Hypothalamus (tissue), 51 donors: ENCODE data around the gene ACVRL1.

Source experiments
- DNase-seq, 51 donors: peaks; one replicate each; lab custom pipeline; 2025; lab: John Stamatoyannopoulos, UW

Gene ACVRL1

DNA sequence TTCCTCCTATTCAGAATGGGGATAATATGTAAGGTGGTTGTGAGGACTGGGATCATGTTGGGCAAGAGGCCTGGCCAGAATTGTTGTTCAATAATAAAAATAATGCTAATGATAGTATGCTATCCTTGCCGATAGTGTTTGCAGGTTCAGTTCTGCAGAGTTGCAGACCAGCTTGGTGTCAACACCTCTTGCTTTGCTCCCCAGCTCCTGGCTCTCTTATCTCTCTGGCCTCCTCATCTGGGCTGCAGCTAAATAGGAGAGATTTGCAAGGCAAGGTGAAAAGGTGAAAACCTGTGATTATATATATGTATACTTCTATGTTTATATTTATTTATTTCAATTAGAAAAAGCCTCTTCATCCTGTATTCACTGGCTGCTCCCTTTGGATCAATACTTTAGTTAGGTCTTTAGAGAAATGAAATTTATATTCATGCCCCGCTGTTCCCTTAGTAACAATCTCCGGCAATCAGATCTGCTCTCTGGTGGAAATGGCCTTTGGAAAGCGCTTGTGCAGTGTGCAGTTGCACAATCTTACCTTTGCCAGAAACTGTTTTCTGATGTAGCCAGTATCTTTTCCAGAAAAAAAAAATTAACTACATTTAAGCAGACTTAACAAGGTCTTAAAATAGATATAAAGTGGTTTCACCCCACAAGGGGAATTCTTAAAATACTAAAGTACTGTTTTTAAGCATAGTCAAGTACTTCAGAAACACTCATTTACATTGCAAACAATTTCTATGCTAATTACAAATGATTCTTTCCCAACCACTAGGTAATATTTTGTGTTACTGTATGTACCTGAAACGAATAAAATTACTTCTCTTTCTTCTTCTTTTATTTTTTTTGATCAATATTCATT is 25.1 kb downstream of the ACVRL1 start:
- no peak for DNase-seq

DNA sequence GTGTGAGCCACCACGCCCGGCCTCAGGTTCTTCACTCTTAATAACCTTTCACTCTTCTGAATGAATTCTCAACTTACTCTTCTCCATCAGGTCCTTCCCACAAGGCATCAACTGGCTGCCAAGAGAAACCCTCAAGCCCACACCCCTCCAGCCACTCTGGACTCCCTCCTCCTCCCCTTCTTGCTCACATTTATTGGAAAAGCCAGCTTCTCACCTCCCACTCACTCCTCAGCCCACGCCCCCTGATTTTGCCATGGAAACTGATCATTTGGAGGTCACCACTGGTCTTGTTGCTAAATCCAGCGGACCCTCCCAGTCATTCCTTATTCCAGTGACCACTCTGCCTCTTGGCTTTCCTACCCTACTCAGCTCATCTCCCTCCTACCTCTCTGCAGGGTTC is 26.8 kb downstream of the ACVRL1 start:
- DNase-seq = no peak

DNA sequence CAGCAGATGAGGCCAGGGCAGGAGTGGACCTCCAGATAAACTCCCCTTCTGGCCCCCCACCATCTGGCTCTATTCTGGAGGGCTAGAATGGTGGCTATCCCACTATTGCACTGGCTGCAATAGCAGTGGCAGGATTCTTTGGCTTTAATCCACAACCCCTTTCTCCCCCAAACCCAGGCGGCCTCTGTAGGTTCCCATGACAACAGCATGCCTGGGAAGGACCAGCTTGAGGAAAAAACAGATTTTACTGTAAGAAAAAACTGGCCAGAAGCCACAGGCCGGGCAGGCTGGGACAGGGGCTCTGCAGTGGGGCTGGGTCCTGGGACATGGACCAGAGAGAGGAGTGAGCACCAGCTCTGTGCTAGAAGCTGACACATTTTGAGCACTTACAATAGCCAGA is 30.6 kb downstream of the ACVRL1 start:
- DNase-seq = peak in 2 of 51 donors; percentile 5 to 10

DNA sequence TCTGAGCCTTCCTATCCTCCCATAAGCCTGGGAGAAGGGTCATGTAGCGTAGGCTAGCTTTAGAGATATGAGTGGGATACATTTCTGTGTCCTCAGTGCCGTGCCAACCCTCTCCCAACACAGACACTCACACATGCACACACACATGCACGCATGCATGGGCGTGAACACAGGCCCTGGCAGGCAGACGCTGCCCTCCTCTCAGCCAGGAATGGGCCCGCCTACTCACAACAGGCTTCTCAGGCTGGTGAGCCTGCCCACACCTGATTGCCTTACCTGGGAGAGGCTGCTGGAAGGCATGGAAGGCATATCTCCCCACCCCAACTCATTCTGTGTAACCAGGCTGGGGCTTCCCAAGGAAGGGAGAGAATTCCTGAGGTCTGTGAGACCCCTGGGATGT is 31.4 kb downstream of the ACVRL1 start:
- DNase-seq = no peak

DNA sequence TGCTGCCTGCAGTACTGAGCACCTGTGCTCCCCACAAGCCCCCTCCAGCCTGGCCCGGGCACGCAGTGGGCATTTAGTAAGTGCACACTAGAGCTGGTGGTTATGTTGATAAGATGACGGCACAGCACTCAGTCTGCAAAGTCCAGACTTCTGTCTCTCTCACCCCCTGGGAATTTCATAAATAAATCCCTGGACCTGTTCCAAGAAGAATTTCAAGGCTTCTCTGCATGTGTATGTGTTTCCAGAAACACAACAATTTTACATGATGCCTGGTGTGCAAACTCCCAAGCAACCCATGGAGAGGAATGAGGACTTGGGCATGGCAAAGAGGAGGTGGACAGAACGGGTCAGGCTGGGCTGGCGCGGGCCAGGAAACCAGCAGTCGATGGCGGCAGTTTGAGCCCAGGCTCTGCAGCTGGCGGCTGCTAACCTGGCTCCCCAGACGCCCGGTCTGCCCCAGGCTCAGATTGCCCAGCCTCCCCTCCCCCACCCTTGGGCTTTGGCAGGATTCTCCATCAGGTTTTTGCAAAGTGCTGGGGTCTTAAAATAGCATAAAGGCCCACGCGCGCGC is 33.8 kb downstream of the ACVRL1 start:
- no peak for DNase-seq

DNA sequence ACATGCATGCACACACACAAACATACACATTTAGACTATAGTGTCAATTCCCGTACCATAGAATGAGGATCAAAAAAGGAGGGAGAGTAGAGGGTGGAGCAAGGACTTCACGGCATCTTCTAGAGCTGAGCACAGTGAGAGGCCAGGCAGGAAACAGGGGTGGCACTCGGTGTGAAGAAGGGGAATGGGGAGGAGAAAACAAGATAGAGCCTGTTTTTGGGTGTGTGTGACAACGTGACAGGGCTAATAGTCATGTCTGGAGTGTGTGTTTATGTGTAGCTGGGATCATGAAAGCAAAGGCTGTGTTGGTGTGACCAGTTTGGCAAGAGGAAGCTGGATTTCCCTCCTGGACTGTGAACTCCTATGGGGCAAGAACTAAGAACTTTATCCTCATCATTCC is 34.3 kb downstream of the ACVRL1 start:
- DNase-seq = no peak

DNA sequence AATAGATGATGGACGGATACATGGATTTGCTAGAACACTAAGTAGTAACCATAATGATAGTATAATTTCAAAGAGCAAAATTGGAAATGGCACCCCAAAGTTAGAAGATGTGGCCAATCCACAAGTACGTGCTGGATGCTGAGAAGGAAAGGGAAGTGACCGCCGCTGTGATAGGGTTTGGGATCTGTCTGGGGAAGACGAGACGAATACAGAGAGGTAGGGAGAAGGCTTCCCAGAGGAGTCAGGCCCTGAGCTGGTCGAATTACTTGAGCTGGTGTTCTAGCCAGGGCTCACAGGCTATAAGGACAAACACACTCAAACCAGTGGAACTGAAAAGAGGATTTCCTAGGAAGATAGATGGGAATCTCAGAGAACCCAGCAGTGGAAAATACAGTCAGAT is 34.8 kb downstream of the ACVRL1 start:
- no peak for DNase-seq

DNA sequence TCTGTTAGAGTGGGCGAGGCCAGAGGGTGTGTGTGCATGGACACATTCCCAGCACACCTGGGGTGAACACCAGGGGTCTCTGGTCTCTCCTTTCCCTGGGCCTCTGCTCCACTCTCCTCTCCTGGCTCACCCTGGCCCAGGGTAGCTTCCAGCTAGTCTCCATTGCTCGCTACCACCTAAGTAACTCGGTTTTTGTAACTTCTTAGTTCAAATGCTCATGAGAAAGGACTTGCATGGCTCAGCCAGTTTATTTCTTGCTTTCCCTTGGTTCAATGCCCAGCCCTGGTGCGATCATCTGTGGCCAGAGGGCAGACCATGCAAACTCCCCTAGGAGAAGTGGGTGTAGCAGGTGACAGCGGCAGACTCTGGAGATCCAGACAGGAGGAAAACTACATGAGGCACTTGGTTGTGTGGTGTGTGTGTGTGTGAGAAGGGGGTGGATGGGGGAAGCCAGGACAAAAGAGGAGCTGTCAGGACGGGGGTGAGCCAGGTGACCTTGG is 35.2 kb downstream of the ACVRL1 start:
- no peak for DNase-seq

DNA sequence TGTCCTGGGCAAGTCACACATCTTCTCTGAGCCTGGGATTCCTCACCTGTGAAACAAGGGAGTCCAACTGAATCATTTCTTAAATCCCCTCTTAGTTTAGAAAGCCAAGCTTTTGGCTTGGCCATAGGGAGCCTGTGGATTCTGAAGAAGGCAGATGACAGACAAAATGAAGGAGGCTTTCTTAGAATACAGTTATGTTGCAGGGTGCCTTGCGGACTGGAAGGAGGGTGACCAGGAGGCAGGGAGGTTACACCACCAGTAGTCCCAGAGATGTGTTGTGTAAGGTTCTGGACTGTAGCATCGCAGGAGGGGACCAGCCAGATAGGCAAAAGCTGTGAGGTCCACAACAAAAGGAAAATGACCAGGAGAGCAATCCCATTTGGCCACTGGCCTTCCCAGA is 36.0 kb downstream of the ACVRL1 start:
- no peak for DNase-seq

DNA sequence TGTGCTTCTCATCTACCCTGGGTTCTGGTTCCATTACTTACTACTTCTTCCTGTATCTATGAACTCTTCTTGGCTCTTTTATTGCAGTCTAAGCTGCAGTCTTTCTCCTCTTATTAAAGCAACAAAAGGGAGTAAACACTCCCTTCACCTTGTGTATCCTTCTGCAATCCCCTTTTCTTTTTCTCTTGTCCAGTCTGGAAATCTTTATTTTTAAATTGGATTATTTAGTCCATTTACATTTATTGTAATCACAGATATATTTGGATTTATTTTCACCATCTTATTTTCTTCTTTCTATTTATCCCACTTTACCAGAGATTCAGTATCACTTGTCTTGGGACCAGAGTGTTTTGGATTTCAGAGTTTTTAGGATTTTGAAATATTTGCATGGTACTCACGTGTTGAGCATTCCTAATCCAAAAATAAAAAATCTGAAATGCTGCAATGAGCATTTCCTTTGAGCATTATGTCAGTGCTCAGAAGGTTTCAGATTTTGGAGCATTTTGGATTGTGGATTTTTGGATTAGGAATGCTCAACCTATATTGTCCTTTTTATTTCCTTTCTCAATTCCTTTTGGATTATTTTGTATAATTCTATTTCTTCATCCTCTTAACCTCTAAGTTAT is 37.4 kb downstream of the ACVRL1 start:
- DNase-seq = no peak

DNA sequence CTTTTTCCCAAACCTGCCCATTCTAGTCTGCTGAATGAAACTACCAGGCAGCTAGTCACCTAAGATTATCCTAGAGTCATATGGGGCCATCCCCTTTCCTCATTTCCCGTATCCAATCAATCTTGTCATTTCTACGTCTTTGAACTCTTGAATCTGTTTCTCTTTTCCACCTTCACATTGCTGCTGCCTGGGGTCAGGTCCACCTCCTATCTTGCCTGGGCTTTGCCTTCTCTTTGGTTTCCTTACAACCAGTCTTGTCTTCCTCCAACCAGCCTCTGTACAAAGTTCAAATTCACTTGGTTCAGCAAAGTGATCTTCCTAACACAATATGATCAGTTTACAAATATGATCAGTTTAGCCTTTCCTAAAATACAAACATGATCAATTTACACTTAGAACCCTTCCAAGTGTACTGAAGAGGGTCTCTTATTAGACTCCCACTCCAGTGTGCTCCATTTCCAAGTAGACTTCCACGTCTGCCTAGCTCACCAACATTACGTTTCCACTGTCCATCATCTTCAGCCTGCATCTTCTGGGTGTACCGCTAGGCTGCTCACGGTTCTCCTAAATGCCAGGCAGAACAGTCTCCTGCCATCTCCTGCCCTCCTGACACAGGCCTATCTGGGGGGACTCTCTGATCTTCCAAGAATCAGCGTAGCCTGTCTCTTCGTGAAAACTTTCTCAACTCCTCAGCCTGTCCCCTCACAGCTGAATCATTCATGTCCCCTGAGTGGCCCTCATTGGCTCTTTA is 40.1 kb downstream of the ACVRL1 start:
- DNase-seq = no peak

DNA sequence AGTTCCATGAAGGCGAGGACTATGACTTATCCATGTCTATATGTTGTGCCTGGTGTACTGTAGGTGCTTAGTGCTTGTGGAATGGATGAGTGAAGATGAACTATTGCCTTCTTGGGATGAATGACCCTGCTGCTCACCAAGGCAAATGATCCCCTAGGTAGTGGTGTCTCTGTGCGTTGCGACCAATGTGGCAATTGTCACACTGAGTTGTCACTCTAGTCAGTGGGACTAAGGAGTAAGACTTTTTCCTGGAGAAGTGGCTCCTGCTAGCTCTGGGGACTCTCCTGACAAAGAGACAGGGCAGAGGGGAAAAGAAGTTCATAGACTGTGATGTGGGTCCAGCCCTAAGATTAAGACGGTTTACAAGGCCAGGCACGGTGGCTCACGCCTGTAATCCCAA is 40.8 kb downstream of the ACVRL1 start:
- DNase-seq = no peak

DNA sequence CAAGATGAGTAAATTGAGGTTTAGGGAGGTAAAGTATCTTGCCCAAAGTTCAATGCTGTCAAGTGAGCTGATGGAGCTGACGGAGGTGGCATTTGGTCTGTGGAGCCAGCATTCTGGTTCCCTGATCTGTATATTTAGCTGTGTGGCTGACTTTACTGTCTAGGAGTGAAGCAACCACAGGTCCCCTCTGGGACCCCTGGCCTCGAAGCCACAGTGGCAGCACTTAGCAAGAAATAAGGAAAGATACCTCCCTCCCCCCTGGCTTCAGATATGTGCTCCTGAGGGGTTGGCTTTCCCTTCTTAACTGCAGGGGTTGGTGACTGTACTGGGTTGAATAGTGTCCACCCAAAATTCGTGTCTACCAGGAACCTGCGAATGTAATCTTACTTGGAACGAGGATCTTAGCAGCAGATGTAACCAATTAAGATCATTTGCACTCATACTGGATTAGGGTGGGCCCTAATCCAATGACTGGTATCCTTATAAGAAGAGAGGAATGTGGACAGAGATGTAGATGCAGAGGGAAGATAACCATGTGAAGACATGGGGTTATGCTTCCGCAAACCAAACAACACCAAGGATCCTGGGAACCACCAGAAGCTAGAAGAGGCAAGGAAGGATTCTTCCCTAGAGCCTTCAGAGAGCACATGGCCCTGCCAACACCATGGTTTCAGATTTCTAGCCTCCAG is 42.2 kb downstream of the ACVRL1 start:
- no peak for DNase-seq

DNA sequence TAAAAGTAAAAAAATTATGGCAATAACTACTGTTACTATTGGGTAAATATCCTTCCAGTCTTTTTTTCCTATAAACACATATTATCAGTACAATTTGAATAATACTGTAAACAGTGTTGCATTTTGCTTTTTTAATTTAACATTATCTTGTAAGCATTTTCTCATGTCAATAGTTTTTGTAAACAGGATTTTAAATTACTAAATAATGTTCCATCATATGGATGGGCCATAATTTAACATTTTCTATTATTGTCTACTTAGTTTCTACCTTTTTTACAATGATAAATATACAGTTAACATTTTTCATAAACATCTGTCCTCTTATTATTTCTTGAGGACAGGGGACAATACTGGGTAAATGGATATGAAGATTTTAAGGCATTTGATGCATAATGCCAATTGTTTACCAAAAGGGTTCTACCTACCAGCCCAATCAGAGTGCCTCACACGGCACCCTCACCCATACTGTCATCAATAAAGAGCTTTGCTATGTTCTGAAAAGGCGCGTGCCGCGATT is 43.4 kb downstream of the ACVRL1 start:
- no peak for DNase-seq

DNA sequence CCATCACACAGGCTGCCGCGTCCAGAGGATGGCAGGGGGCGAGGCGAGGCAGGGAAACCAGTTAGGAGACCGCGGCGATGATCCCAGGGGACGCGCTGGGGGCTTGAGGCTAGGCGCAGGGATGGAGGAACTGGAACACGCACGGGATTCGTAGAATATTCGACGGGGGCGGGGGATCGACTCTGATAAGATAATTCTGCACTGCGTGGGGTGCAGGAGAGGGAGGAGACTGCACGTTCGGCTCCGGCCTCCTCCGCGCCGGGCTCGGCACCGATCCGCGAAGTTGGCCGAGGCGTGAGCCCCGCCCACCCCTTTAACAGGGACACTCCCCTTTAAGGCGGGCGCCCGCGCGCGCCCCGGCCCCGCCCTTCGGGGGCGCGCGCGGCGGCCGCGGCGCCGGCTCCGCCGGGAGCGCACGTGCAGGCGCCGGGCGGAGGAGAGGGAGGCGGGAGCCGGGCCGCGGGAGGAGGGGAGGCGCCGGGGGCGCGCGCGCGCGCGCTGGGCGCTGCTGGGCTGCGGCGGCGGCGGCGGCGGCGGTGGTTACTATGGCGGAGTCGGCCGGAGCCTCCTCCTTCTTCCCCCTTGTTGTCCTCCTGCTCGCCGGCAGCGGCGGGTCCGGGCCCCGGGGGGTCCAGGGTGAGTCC is 44.0 kb downstream of the ACVRL1 start, which contains the start of gene ACVR1B:
ACVR1B (plus strand) TSS at position 501 of the 644 bp plus-strand sequence; CDS start at position 546, 45 bp downstream.
- DNase-seq = peak in 50 of 51 donors; percentile 25 to 90 (median 74)

DNA sequence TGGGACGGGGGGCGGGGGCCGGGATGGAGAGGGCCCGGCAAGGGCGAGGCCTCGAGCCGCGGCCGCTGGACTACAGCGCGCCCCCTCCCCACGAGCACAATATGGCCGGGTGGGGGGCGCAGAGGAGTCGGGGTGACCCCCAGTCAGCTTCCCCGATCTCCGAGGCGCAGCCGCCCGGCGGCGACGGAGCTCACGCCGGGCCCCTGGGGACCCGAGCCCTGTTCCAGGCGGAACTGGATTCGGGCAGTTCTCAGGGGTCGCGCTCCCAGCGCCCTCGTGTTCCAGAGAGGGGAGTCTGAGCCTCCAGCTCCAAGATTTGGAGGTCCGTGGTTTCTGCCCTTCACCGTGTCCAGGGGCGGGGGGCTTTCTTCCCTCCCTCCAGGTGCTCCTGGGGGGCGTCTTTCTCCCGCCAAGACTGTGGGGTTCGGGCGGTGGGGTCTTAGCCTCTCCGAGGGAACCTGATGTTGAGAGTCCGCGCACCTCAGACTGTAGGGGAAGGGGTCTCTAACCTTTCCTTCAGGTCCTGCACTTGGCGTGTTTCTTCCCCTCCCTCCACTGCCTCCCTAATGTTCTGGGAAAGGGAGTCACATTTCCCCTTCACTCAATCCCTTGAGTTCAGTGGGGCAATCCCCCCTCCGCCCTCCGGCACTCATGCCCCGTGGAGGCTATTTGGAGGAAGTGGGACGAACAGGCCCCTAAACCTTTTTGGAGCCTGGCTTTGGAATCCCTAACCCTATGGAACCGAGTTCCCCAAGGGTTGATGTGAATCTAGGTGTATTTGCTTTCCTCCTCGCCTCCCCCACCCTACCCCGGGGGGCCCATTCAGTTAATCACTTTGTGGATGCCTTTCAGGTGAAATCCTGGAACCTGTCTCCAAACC is 44.8 kb downstream of the ACVRL1 start:
- DNase-seq = peak in 7 of 51 donors; percentile 9 to 50 (median 27)

DNA sequence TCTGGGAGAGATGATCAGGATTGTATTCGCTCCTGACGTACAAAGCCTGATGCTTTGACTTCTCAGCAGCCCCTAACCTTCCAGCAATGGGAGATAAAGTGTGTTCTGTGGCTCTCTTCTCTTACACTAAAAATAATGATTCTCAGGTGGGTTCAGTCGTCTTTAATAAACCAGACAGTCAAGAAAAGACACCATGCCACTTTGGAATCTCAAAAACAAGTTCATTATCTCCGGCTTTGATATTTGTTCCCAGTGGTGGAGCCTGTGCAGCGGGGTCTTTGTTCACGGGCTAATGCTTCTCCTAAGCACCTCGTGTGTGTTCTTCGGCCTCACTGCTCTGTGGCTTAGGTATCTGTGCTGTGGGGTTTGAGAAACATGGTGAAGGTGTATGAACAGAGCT is 45.8 kb downstream of the ACVRL1 start:
- DNase-seq = peak in 1 of 51 donors; percentile 36

DNA sequence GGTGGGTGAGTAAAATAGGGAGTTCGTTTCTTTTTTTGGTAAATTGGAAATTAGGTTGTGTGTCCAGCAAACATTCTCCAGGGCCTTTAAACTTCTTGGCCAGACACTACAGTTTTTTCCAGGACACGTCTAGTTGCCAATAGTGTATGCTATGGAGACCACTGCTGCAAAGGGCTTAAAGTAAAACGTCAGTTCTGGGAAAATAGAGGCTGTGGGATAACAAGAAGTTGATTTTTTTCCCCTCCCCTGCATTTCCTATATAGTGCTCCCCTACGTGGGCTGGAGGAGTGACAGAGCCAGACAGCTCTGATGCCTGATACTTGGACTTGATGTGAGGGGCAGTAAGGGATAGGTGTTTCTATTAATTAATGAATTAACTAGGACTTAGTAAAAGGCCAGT is 46.6 kb downstream of the ACVRL1 start:
- peak in 1 of 51 donors; percentile 20 for DNase-seq
